Fibroblast of lung (primary cell): ENCODE data around the gene GPS1. TPM values are rescaled to one million over a fixed set of nuclear protein-coding genes. Genes with fewer than 3 reads are reported as not detected.
A peak's percentile ranks its signal among the peaks of the same experiment; 100 is the strongest.

Experiments
- DNase-seq, 2 donors: peaks; one replicate each; pipeline versions ENCODE4 v3.0.0 to v3.0.0-alpha.2; 2010; ENCODE audit warnings: low read depth in 2 of 2
- H2AFZ ChIP-seq: 2 replicates; pipeline ENCODE4 v1.5.1; 2012; ENCODE audit warnings: low read length, control low read depth, inconsistent platforms
- H3K27ac ChIP-seq: 2 replicates; pipeline ENCODE4 v1.5.1; 2011; ENCODE audit warnings: low read length, control low read depth; ENCODE audit not compliant: insufficient read depth
- H3K27me3 ChIP-seq: 2 replicates; pipeline ENCODE4 v1.5.1; 2011; ENCODE audit warnings: mild to moderate bottlenecking, low read length; ENCODE audit not compliant: control insufficient read depth, insufficient read depth
- H3K36me3 ChIP-seq: 2 replicates; pipeline ENCODE4 v1.5.1; 2011; ENCODE audit warnings: low read length; ENCODE audit not compliant: control insufficient read depth, insufficient read depth
- H3K4me1 ChIP-seq: 2 replicates; pipeline ENCODE4 v1.5.1; 2011; ENCODE audit warnings: low read length; ENCODE audit not compliant: control insufficient read depth, insufficient read depth; ENCODE audit errors: extremely low read depth
- H3K4me2 ChIP-seq: 2 replicates; pipeline ENCODE4 v1.5.1; 2011; ENCODE audit warnings: low read length, control low read depth; ENCODE audit not compliant: insufficient read depth; ENCODE audit errors: extremely low read depth
- H3K4me3 ChIP-seq, 4 experiments: fragments of 200-600 bp in 1 of 4; sonication (generic) in 1 of 4; replicated peaks in 1 of 4; 2 replicates each; pipeline ENCODE4 v1.5.1; 2011 to 2016; ENCODE audit warnings: low read length in 4 of 4, low read depth in 3 of 4, mild to moderate bottlenecking in 3 of 4, control low read depth in 2 of 4, inconsistent platforms in 1 of 4, mixed read lengths in 1 of 4; ENCODE audit not compliant: insufficient read depth in 1 of 4; ENCODE audit errors: control extremely low read depth in 1 of 4
- H3K79me2 ChIP-seq: 2 replicates; pipeline ENCODE4 v1.5.1; 2012; ENCODE audit warnings: mild to moderate bottlenecking, low read length, inconsistent platforms; ENCODE audit not compliant: control insufficient read depth, insufficient read depth
- H3K9ac ChIP-seq: 2 replicates; pipeline ENCODE4 v1.5.1; 2011; ENCODE audit warnings: mild to moderate bottlenecking, low read length, control low read depth; ENCODE audit not compliant: insufficient read depth
- H3K9me3 ChIP-seq: 2 replicates; pipeline ENCODE4 v1.5.1; 2012; ENCODE audit warnings: low read depth, low read length; ENCODE audit not compliant: control insufficient read depth, insufficient read depth
- H4K20me1 ChIP-seq: 2 replicates; pipeline ENCODE4 v1.5.1; 2011; ENCODE audit warnings: low read length; ENCODE audit not compliant: control insufficient read depth, insufficient read depth; ENCODE audit errors: extremely low read depth
- CTCF ChIP-seq, 2 donors: IDR thresholded peaks in 1 of 2; conservative IDR thresholded peaks in 1 of 2; 1 replicate in 1 of 2; 2 replicates in 1 of 2; pipeline ENCODE4 v1.5.1; 2011 to 2012; ENCODE audit warnings: low read length in 2 of 2, control low read depth in 1 of 2, inconsistent platforms in 1 of 2, low read depth in 1 of 2, mild to moderate bottlenecking in 1 of 2
- EZH2 ChIP-seq: IDR thresholded peaks from 2 replicates; pipeline ENCODE4 v1.5.1; 2012; ENCODE audit warnings: low read length, control low read depth, mild to moderate bottlenecking; ENCODE audit errors: missing control alignments
- polyA plus RNA-seq, 2 donors: library from polyadenylated mRNA; depleted of rRNA in 1 of 2; stranded (reverse) in 1 of 2; unstranded in 1 of 2; fragments of >200 nt; gene quantifications; 2 replicates each; pipeline ENCODE4 v1.2.1, GENCODE V29; 2011 to 2012; ENCODE audit warnings: missing spikeins in 1 of 2
- total RNA-seq: library from RNA; depleted of rRNA; stranded (reverse); fragments of >200 nt; gene quantifications from 2 replicates; pipeline ENCODE4 v1.2.1, GENCODE V29; 2014

The GPS1 gene
- total and polyA plus RNA-seq, 2 donors (not counting 1 experiment from before 2014, with no cell fraction given): 53.3 to 76.6 TPM

GRCh38 chr17:82013341-82013740, 38.4 kb upstream of the GPS1 start:
- no peaks in the 10 kb centered on the region for H3K9me3 ChIP-seq
- no peak overlapping the region for H2AFZ ChIP-seq
- H3K36me3 ChIP-seq: peaks cover 2% of the 10 kb centered on the region
- DNase-seq: peak in 1 of 2 donors; percentile 36
- no peaks in the 10 kb centered on the region for H3K27me3 ChIP-seq
- no peaks in the 10 kb centered on the region for H4K20me1 ChIP-seq
- H3K4me3 ChIP-seq: no peak overlapping the region
- no peak overlapping the region for H3K4me2 ChIP-seq
- no peak for TF ChIP-seq EZH2
- H3K27ac ChIP-seq: peak overlapping the region; percentile 38
- H3K4me1 ChIP-seq: no peaks in the 10 kb centered on the region
- no peaks in the 10 kb centered on the region for H3K79me2 ChIP-seq
- H3K9ac ChIP-seq: no peak overlapping the region

- peak overlapping the region; percentile 7 for H3K9ac ChIP-seq
- no peak overlapping the region for H3K4me2 ChIP-seq
- H2AFZ ChIP-seq: no peak overlapping the region
- no peak overlapping the region for H3K4me3 ChIP-seq
- H4K20me1 ChIP-seq: no peaks in the 10 kb centered on the region
- H3K27ac ChIP-seq: no peak overlapping the region
- no peaks in the 10 kb centered on the region for H3K27me3 ChIP-seq
- no peak for TF ChIP-seq CTCF (conservative IDR thresholded peaks at IDR 0.05 in 1 of 2, IDR thresholded peaks at IDR 0.05 in 1 of 2; ENCODE audit: low read depth in 1 of 2, low read length in 2 of 2)
- DNase-seq: no peak
- H3K79me2 ChIP-seq: no peaks in the 10 kb centered on the region
- H3K36me3 ChIP-seq: peaks cover 3% of the 10 kb centered on the region
- H3K9me3 ChIP-seq: no peaks in the 10 kb centered on the region
- no peaks in the 10 kb centered on the region for H3K4me1 ChIP-seq
Measured at GRCh38 chr17:82013772-82014321, 37.9 kb upstream of the GPS1 start.

GRCh38 chr17:82014432-82014831, 37.3 kb upstream of the GPS1 start:
- no peak for TF ChIP-seq CTCF (conservative IDR thresholded peaks at IDR 0.05 in 1 of 2, IDR thresholded peaks at IDR 0.05 in 1 of 2; ENCODE audit: low read depth in 1 of 2, low read length in 2 of 2)
- Histone ChIP-seq H2AFZ (no peak overlapping the region), H3K4me2 (no peak overlapping the region), H3K79me2 (no peaks in the 10 kb centered on the region), H3K27ac (no peak overlapping the region), H3K9me3 (no peaks in the 10 kb centered on the region), H4K20me1 (no peaks in the 10 kb centered on the region), H3K4me1 (no peaks in the 10 kb centered on the region), H3K4me3 (no peak overlapping the region), H3K36me3 (peaks cover 4% of the 10 kb centered on the region), H3K9ac (no peak overlapping the region), H3K27me3 (no peaks in the 10 kb centered on the region)
- DNase-seq: no peak
